COLO668 (cell line): ENCODE data around the gene ATG3.
"Not testable (repeated sequence)": the region's sequence is repeated elsewhere in the genome, so short reads cannot be mapped to it uniquely, and the experiment has no call there.

Experiments
- DNase-seq: peaks from one replicate; lab custom pipeline; 2025; ENCODE audit not compliant: unreplicated experiment; lab: John Stamatoyannopoulos, UW

The ATG3 gene

GRCh38 chr3:112503304-112503972 lies 58.3 kb downstream of the ATG3 start:
- no peak for DNase-seq

- DNase-seq: no peak
Measured at GRCh38 chr3:112500621-112501020, 61.1 kb downstream of the ATG3 start.

- DNase-seq: no peak
Measured at GRCh38 chr3:112498914-112499711, 62.6 kb downstream of the ATG3 start, which contains the start of gene BTLA. Gene BTLA, minus strand, starts transcription at chr3:112499472. Its CDS starts 114 bp downstream, at chr3:112499358.

GRCh38 chr3:112497897-112498548 lies 63.7 kb downstream of the ATG3 start:
- DNase-seq: no peak

GRCh38 chr3:112496366-112497067 lies 65.2 kb downstream of the ATG3 start:
- no peak for DNase-seq

- DNase-seq: not testable (repeated sequence)
Measured at GRCh38 chr3:112494448-112494767, 67.4 kb downstream of the ATG3 start.

GRCh38 chr3:112492124-112492523 lies 69.6 kb downstream of the ATG3 start:
- DNase-seq: no peak

GRCh38 chr3:112491373-112491772 lies 70.4 kb downstream of the ATG3 start:
- no peak for DNase-seq

GRCh38 chr3:112489674-112490479 lies 71.9 kb downstream of the ATG3 start:
- DNase-seq: no peak

- no peak for DNase-seq
Measured at GRCh38 chr3:112486811-112487505, 74.8 kb downstream of the ATG3 start.

- DNase-seq: no peak
Measured at GRCh38 chr3:112484352-112484751, 77.4 kb downstream of the ATG3 start.

- DNase-seq: no peak
Measured at GRCh38 chr3:112482675-112483074, 79.1 kb downstream of the ATG3 start.
